ENCODE measurements around the gene MYH14. TPM values are rescaled to one million over a fixed set of nuclear protein-coding genes. Genes with fewer than 3 reads are reported as not detected.

The MYH14 gene
- not detected for total RNA-seq

- CTCF ChIA-PET, result no interaction called here
- Mint-ChIP-seq H3K27me3 (ENCODE audit: low read depth) (peaks cover 54% of the 10 kb centered on the region), H3K27ac (no peak within 1 kb of the TSS), H3K4me3 (no peak within 1 kb of the TSS), H3K36me3 (ENCODE audit: low read depth) (no peaks in the 10 kb centered on the region), H3K9me3 (no peaks in the 10 kb centered on the region), H3K4me1 (ENCODE audit: low read depth) (no peaks in the 10 kb centered on the region)
- intact Hi-C loops (cut with micrococcal nuclease), result no loop called here
- DNase-seq, result no peak
Observed at GRCh38 chr19:50203281-50204080, at the start of gene MYH14. TSS of gene MYH14 (plus strand) at chr19:50203622. CDS start at chr19:50210366, 6,744 bp downstream.

- H3K4me1 Mint-ChIP-seq (ENCODE audit: low read depth), result no peaks in the 10 kb centered on the region
- DNase-seq, result no peak
- peaks cover 19% of the 10 kb centered on the region for H3K27me3 Mint-ChIP-seq (ENCODE audit: low read depth)
- intact Hi-C loops (cut with micrococcal nuclease), result no loop called here
- no peak overlapping the region for H3K27ac Mint-ChIP-seq
- CTCF ChIA-PET, result no interaction called here
- no peak overlapping the region for H3K4me3 Mint-ChIP-seq
- H3K36me3 Mint-ChIP-seq (ENCODE audit: low read depth), result no peaks in the 10 kb centered on the region
- H3K9me3 Mint-ChIP-seq, result peaks cover 11% of the 10 kb centered on the region
Observed at GRCh38 chr19:50154529-50154928, 48.9 kb upstream of the MYH14 start.

- intact Hi-C loops (cut with micrococcal nuclease), result no loop called here
- DNase-seq, result no peak
- CTCF ChIA-PET, result interaction anchor here (0.6 kb wide), 1 partner anchor 424 kb away, joined by 4 read pairs; no protein-coding TSS in a partner anchor
- no peak overlapping the region for H3K27ac Mint-ChIP-seq
- H3K36me3 Mint-ChIP-seq (ENCODE audit: low read depth), result no peaks in the 10 kb centered on the region
- peaks cover 19% of the 10 kb centered on the region for H3K27me3 Mint-ChIP-seq (ENCODE audit: low read depth)
- H3K4me3 Mint-ChIP-seq, result no peak overlapping the region
- no peaks in the 10 kb centered on the region for H3K4me1 Mint-ChIP-seq (ENCODE audit: low read depth)
- H3K9me3 Mint-ChIP-seq, result peaks cover 11% of the 10 kb centered on the region
Observed at GRCh38 chr19:50155520-50156109, 47.8 kb upstream of the MYH14 start.

GRCh38 chr19:50158577-50158976 lies 44.8 kb upstream of the MYH14 start:
- no peaks in the 10 kb centered on the region for H3K4me1 Mint-ChIP-seq (ENCODE audit: low read depth)
- no peak for DNase-seq
- H3K27ac Mint-ChIP-seq, result no peak overlapping the region
- H3K27me3 Mint-ChIP-seq (ENCODE audit: low read depth), result peaks cover 16% of the 10 kb centered on the region
- H3K36me3 Mint-ChIP-seq (ENCODE audit: low read depth), result no peaks in the 10 kb centered on the region
- H3K9me3 Mint-ChIP-seq, result peaks cover 11% of the 10 kb centered on the region
- H3K4me3 Mint-ChIP-seq, result no peak overlapping the region
- CTCF ChIA-PET, result no interaction called here
- intact Hi-C loops (cut with micrococcal nuclease), result no loop called here

- Mint-ChIP-seq H3K27ac (no peak overlapping the region), H3K27me3 (ENCODE audit: low read depth) (peaks cover 16% of the 10 kb centered on the region), H3K36me3 (ENCODE audit: low read depth) (no peaks in the 10 kb centered on the region), H3K4me3 (no peak overlapping the region), H3K9me3 (peaks cover 11% of the 10 kb centered on the region), H3K4me1 (ENCODE audit: low read depth) (no peaks in the 10 kb centered on the region)
- CTCF ChIA-PET, result no interaction called here
- DNase-seq, result no peak
- intact Hi-C loops (cut with micrococcal nuclease), result no loop called here
Observed at GRCh38 chr19:50159078-50159477, 44.3 kb upstream of the MYH14 start.

- Mint-ChIP-seq H3K4me1 (ENCODE audit: low read depth) (no peaks in the 10 kb centered on the region), H3K36me3 (ENCODE audit: low read depth) (no peaks in the 10 kb centered on the region), H3K27me3 (ENCODE audit: low read depth) (peaks cover 22% of the 10 kb centered on the region), H3K27ac (no peak within 1 kb of the TSS), H3K4me3 (no peak within 1 kb of the TSS), H3K9me3 (peaks cover 11% of the 10 kb centered on the region)
- CTCF ChIA-PET, result no interaction called here
- no peak for DNase-seq
- intact Hi-C loops (cut with micrococcal nuclease), result no loop called here
Observed at GRCh38 chr19:50162988-50163387, 40.4 kb upstream of the MYH14 start, which contains the start of gene IZUMO2. TSS of gene IZUMO2 (minus strand) at chr19:50163281. CDS start at chr19:50163194, 87 bp downstream.

- DNase-seq, result no peak
- Mint-ChIP-seq H3K27ac (no peak overlapping the region), H3K4me3 (no peak overlapping the region), H3K9me3 (no peaks in the 10 kb centered on the region), H3K27me3 (ENCODE audit: low read depth) (peaks cover 22% of the 10 kb centered on the region), H3K36me3 (ENCODE audit: low read depth) (no peaks in the 10 kb centered on the region), H3K4me1 (ENCODE audit: low read depth) (no peaks in the 10 kb centered on the region)
- CTCF ChIA-PET, result interaction anchor here (0.7 kb wide), 1 partner anchor 240 kb away, joined by 3 read pairs; no protein-coding TSS in a partner anchor
- intact Hi-C loops (cut with micrococcal nuclease), result no loop called here
Observed at GRCh38 chr19:50167314-50167721, 36.1 kb upstream of the MYH14 start.

GRCh38 chr19:50171752-50172151 lies 31.7 kb upstream of the MYH14 start:
- CTCF ChIA-PET, result interaction anchor here (0.6 kb wide), 2 partner anchors 36 to 78 kb away, joined by 4 read pairs; no protein-coding TSS in a partner anchor
- no peak overlapping the region for H3K27ac Mint-ChIP-seq
- no peak for DNase-seq
- no peaks in the 10 kb centered on the region for H3K36me3 Mint-ChIP-seq (ENCODE audit: low read depth)
- H3K27me3 Mint-ChIP-seq (ENCODE audit: low read depth), result peaks cover 13% of the 10 kb centered on the region
- H3K4me1 Mint-ChIP-seq (ENCODE audit: low read depth), result no peaks in the 10 kb centered on the region
- intact Hi-C loops (cut with micrococcal nuclease), result no loop called here
- H3K9me3 Mint-ChIP-seq, result no peaks in the 10 kb centered on the region
- no peak overlapping the region for H3K4me3 Mint-ChIP-seq

GRCh38 chr19:50172726-50173125 lies 30.7 kb upstream of the MYH14 start:
- CTCF ChIA-PET, result interaction anchor here (0.6 to 0.7 kb wide), 2 partner anchors 8 to 25 kb away, joined by 3 to 4 read pairs; no protein-coding TSS in a partner anchor
- no peak overlapping the region for H3K4me3 Mint-ChIP-seq

GRCh38 chr19:50173127-50173526 lies 30.3 kb upstream of the MYH14 start:
- Mint-ChIP-seq H3K27ac (no peak overlapping the region), H3K27me3 (ENCODE audit: low read depth) (peaks cover 9% of the 10 kb centered on the region), H3K4me3 (no peak overlapping the region), H3K9me3 (no peaks in the 10 kb centered on the region), H3K4me1 (ENCODE audit: low read depth) (no peaks in the 10 kb centered on the region), H3K36me3 (ENCODE audit: low read depth) (no peaks in the 10 kb centered on the region)
- intact Hi-C loops (cut with micrococcal nuclease), result no loop called here
- DNase-seq, result no peak
- CTCF ChIA-PET, result interaction anchor here (0.6 to 0.7 kb wide), 2 partner anchors 9 to 25 kb away, joined by 3 to 4 read pairs; no protein-coding TSS in a partner anchor

More at GRCh38 chr19:50172726-50173125, 30.7 kb upstream of the MYH14 start:
- Mint-ChIP-seq H3K4me1 (ENCODE audit: low read depth) (no peaks in the 10 kb centered on the region), H3K9me3 (no peaks in the 10 kb centered on the region), H3K27ac (no peak overlapping the region), H3K36me3 (ENCODE audit: low read depth) (no peaks in the 10 kb centered on the region), H3K27me3 (ENCODE audit: low read depth) (peaks cover 9% of the 10 kb centered on the region)
- intact Hi-C loops (cut with micrococcal nuclease), result no loop called here
- no peak for DNase-seq

- intact Hi-C loops (cut with micrococcal nuclease), result no loop called here
- CTCF ChIA-PET, result interaction anchor here (0.7 kb wide), 1 partner anchor 262 kb away, joined by 3 read pairs; no protein-coding TSS in a partner anchor
- Mint-ChIP-seq H3K27ac (no peak overlapping the region), H3K9me3 (no peaks in the 10 kb centered on the region), H3K27me3 (ENCODE audit: low read depth) (peaks cover 7% of the 10 kb centered on the region), H3K4me3 (no peak overlapping the region), H3K36me3 (ENCODE audit: low read depth) (no peaks in the 10 kb centered on the region), H3K4me1 (ENCODE audit: low read depth) (no peaks in the 10 kb centered on the region)
- DNase-seq, result no peak
Observed at GRCh38 chr19:50174100-50174793, 29.2 kb upstream of the MYH14 start.

GRCh38 chr19:50175924-50176323 lies 27.5 kb upstream of the MYH14 start:
- no peaks in the 10 kb centered on the region for H3K4me1 Mint-ChIP-seq (ENCODE audit: low read depth)
- H3K36me3 Mint-ChIP-seq (ENCODE audit: low read depth), result no peaks in the 10 kb centered on the region
- intact Hi-C loops (cut with micrococcal nuclease), result no loop called here
- H3K4me3 Mint-ChIP-seq, result no peak overlapping the region
- DNase-seq, result no peak
- H3K27me3 Mint-ChIP-seq (ENCODE audit: low read depth), result peaks cover 9% of the 10 kb centered on the region
- H3K9me3 Mint-ChIP-seq, result no peaks in the 10 kb centered on the region
- CTCF ChIA-PET, result interaction anchor here (0.6 kb wide), 1 partner anchor 29 kb away, joined by 3 read pairs; no protein-coding TSS in a partner anchor
- no peak overlapping the region for H3K27ac Mint-ChIP-seq

Measured in activated naive CD4-positive, alpha-beta T cell treated with anti-CD3 and anti-CD28 coated beads for 36 hours (primary cell).